Esophagus muscularis mucosa (tissue), 4 donors: ENCODE data around the gene BCAS1. TPM values are rescaled to one million over a fixed set of nuclear protein-coding genes. Genes with fewer than 3 reads are reported as not detected.
A peak's percentile ranks its signal among the peaks of the same experiment; 100 is the strongest.

Source experiments
- DNase-seq: peaks from one replicate; pipeline ENCODE4 v3.0.0-alpha.2; 2017; ENCODE audit errors: extremely low spot score
- H3K27ac ChIP-seq, 4 donors: fragments of 200-600 bp; sonication (generic); replicated peaks in 1 of 4; 1 replicate in 3 of 4; 2 replicates in 1 of 4; pipeline ENCODE4 v1.5.1; 2016 to 2019; ENCODE audit warnings: mild to moderate bottlenecking in 1 of 4
- H3K27me3 ChIP-seq, 4 donors: fragments of 200-600 bp; sonication (generic); one replicate each; pipeline versions ENCODE4 v1.5.1 to v1.6.0; 2016 to 2019
- H3K36me3 ChIP-seq, 4 donors: fragments of 200-600 bp; sonication (generic); one replicate each; pipeline ENCODE4 v1.5.1; 2016 to 2019
- H3K4me1 ChIP-seq, 4 donors: fragments of 200-600 bp; sonication (generic); one replicate each; pipeline ENCODE4 v1.5.1; 2016 to 2019
- H3K4me3 ChIP-seq, 4 donors: fragments of 200-600 bp; sonication (generic); 1 replicate in 2 of 4; 2 replicates in 2 of 4; pipeline ENCODE4 v1.5.1; 2016 to 2019; ENCODE audit warnings: mild to moderate bottlenecking in 4 of 4, moderate library complexity in 1 of 4
- H3K9me3 ChIP-seq, 4 donors: fragments of 200-600 bp; sonication (generic); 1 replicate in 3 of 4; 2 replicates in 1 of 4; pipeline ENCODE4 v1.5.1; 2016 to 2019
- CTCF ChIP-seq, 3 experiments: fragments of 200-600 bp in 2 of 3; fragments of 450-650 bp in 1 of 3; sonication (generic) in 2 of 3; IDR thresholded peaks; one replicate each; pipeline ENCODE4 v1.5.1; 2017 to 2019; ENCODE audit warnings: antibody characterized with exemption in 3 of 3, mild to moderate bottlenecking in 2 of 3, moderate library complexity in 1 of 3
- EP300 ChIP-seq: sonication (generic); formaldehyde crosslinking; IDR thresholded peaks from one replicate; pipeline ENCODE4 v1.6.1; 2017; ENCODE audit warnings: antibody characterized with exemption
- POLR2A ChIP-seq: fragments of 450-650 bp; IDR thresholded peaks from one replicate; pipeline ENCODE4 v1.6.1; 2017; ENCODE audit warnings: antibody characterized with exemption, moderate library complexity, mild to moderate bottlenecking, low read depth
- POLR2AphosphoS5 ChIP-seq, 2 donors: sonication (generic); formaldehyde crosslinking; IDR thresholded peaks; one replicate each; pipeline ENCODE4 v1.6.1; 2017; ENCODE audit warnings: antibody characterized with exemption in 2 of 2
- WGBS: methylation state at CpG from one replicate; pipeline ENCODE4 v1.1.5; 2018; 5-methylcytosine and 5-hydroxymethylcytosine counted together
- intact Hi-C: fragments of 100-400 bp; cut with DNase I; formaldehyde crosslinking; loops from one replicate; pipeline ENCODE4 v1.15.1; 2023
- total RNA-seq, 4 donors: library from RNA; depleted of rRNA; stranded (reverse); fragments of >200 nt; gene quantifications; one replicate each; pipeline versions ENCODE4 v1.1.0 to v1.2.1, GENCODE V29; 2016

BCAS1 gene
- total RNA-seq, 4 donors from 2014 or later = 0.13 to 0.46 TPM; not detected in 2

GRCh38 chr20:53948383-53949318 lies 121.7 kb downstream of the BCAS1 start:
- peaks cover 5 to 18% (median 12%) of the 10 kb centered on the region in 4 donors for H3K4me1 ChIP-seq
- H3K4me3 ChIP-seq = no peak overlapping the region
- H3K27ac ChIP-seq = no peak overlapping the region
- WGBS = 93% methylated on average over 11 of the region's 11 CpGs
- peaks cover 0 to 8% (median 0%) of the 10 kb centered on the region in 4 donors for H3K9me3 ChIP-seq
- intact Hi-C loops = no loop called here
- no peaks in the 10 kb centered on the region for H3K36me3 ChIP-seq
- peak; percentile 68 for DNase-seq
- TF ChIP-seq EP300 (no peak), POLR2A (no peak), POLR2AphosphoS5 (IDR thresholded peaks at IDR 0.05) (no peak), CTCF (IDR thresholded peaks at IDR 0.05) (no peak)
- no peaks in the 10 kb centered on the region for H3K27me3 ChIP-seq

- intact Hi-C loops = no loop called here
- no peaks in the 10 kb centered on the region for H3K36me3 ChIP-seq
- DNase-seq = peak; percentile 64
- H3K4me3 ChIP-seq = no peak overlapping the region
- TF ChIP-seq EP300 (no peak), POLR2A (no peak), POLR2AphosphoS5 (IDR thresholded peaks at IDR 0.05) (no peak), CTCF (IDR thresholded peaks at IDR 0.05) (no peak)
- peaks cover 0 to 5% (median 0%) of the 10 kb centered on the region in 4 donors for H3K9me3 ChIP-seq
- WGBS = 91% methylated on average over 16 of the region's 17 CpGs
- peaks cover 5 to 21% (median 13%) of the 10 kb centered on the region in 4 donors for H3K4me1 ChIP-seq
- no peaks in the 10 kb centered on the region for H3K27me3 ChIP-seq
- no peak overlapping the region for H3K27ac ChIP-seq
Observed at GRCh38 chr20:53947501-53948195, 122.7 kb downstream of the BCAS1 start.

- intact Hi-C loops = no loop called here
Observed at GRCh38 chr20:53946106-53946505, 124.3 kb downstream of the BCAS1 start.

DNA sequence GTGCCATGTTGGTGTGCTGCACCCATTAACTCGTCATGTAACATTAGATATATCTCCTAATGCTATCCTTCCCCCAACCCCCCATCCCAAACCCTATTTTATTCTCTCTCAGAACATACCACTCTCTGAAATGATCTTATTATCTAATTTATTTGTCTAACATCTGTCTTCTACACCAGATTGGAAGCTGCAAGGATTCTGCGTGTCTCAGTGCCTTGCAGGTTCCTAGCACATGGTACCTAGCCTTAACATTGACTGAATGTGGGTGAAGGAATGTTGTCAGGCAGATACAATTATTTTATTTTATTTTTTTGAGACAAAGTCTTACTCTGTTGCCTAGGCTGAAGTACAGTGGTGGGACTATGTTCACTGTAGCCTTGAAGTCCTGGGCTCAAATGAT lies 124.9 kb downstream of the BCAS1 start:
- H3K36me3 ChIP-seq = no peaks in the 10 kb centered on the region
- WGBS = 96% methylated on average over 2 of the region's 2 CpGs

More at GRCh38 chr20:53946106-53946505, 124.3 kb downstream of the BCAS1 start:
- 95% methylated on average over 4 of the region's 4 CpGs for WGBS
- TF ChIP-seq CTCF (IDR thresholded peaks at IDR 0.05) (no peak), POLR2AphosphoS5 (IDR thresholded peaks at IDR 0.05) (no peak), POLR2A (no peak), EP300 (no peak)
- H3K9me3 ChIP-seq = no peaks in the 10 kb centered on the region
- no peaks in the 10 kb centered on the region for H3K36me3 ChIP-seq
- no peak overlapping the region for H3K4me3 ChIP-seq
- H3K4me1 ChIP-seq = peaks cover 13 to 32% (median 15%) of the 10 kb centered on the region in 4 donors
- H3K27me3 ChIP-seq = no peaks in the 10 kb centered on the region
- no peak overlapping the region for H3K27ac ChIP-seq
- DNase-seq = no peak

More for the DNA sequence above, 124.9 kb downstream of the BCAS1 start:
- Histone ChIP-seq H3K27ac (no peak overlapping the region), H3K9me3 (no peaks in the 10 kb centered on the region), H3K4me1 (peaks cover 15 to 38% (median 19%) of the 10 kb centered on the region in 4 donors), H3K4me3 (no peak overlapping the region), H3K27me3 (no peaks in the 10 kb centered on the region)
- TF ChIP-seq POLR2AphosphoS5 (IDR thresholded peaks at IDR 0.05) (no peak), POLR2A (no peak), CTCF (IDR thresholded peaks at IDR 0.05) (no peak), EP300 (no peak)
- intact Hi-C loops = no loop called here
- DNase-seq = peak; percentile 5
